ENCODE data around the gene TAS2R7. TPM values are rescaled to one million over a fixed set of nuclear protein-coding genes. Genes with fewer than 3 reads are reported as not detected.

Gene TAS2R7
- total RNA-seq, 1 experiment from 2014 or later, result not detected

Small RNA genes lying within 50 kb of the gene (small RNA-seq; reads per million reads assigned to genes)
- not detected for gene PRR4

Other genes starting within 250 kb of the TAS2R7 start
- gene MAGOHB, start 189.0 kb downstream of the TAS2R7 start, total RNA-seq (2014; rRNA removed; shearing (Covaris generic)), result 34.0 and 41.7 TPM in 2 replicates
- 7.4 and 12.8 TPM in 2 replicates for gene STYK1, start 128.6 kb downstream of the TAS2R7 start, total RNA-seq (2014; rRNA removed; shearing (Covaris generic))
- gene YBX3, start 79.3 kb downstream of the TAS2R7 start, total RNA-seq (2014; rRNA removed; shearing (Covaris generic)), result 195 and 214 TPM in 2 replicates
- gene TAS2R8, start 4.7 kb upstream of the TAS2R7 start, total RNA-seq (2014; rRNA removed; shearing (Covaris generic)), result not detected in 2 replicates
- gene TAS2R9, start 7.5 kb upstream of the TAS2R7 start, total RNA-seq (2014; rRNA removed; shearing (Covaris generic)), result 0.56 TPM in 1 of 2 replicates, not detected in the other
- gene TAS2R10, start 23.7 kb upstream of the TAS2R7 start, total RNA-seq (2014; rRNA removed; shearing (Covaris generic)), result 0.21 and 0.36 TPM in 2 replicates
- 0.13 and 0.28 TPM in 2 replicates for gene PRR4, start 46.8 kb upstream of the TAS2R7 start, total RNA-seq (2014; rRNA removed; shearing (Covaris generic))
- 13.8 and 17.4 TPM in 2 replicates for gene PRH1, start 81.6 kb upstream of the TAS2R7 start, total RNA-seq (2014; rRNA removed; shearing (Covaris generic))
- gene TAS2R13, start 106.9 kb upstream of the TAS2R7 start, total RNA-seq (2014; rRNA removed; shearing (Covaris generic)), result 0.16 and 0.46 TPM in 2 replicates
- not detected in 2 replicates for gene PRH2, start 126.6 kb upstream of the TAS2R7 start, total RNA-seq (2014; rRNA removed; shearing (Covaris generic))
- gene TAS2R14, start 136.6 kb upstream of the TAS2R7 start, total RNA-seq (2014; rRNA removed; shearing (Covaris generic)), result 1.4 and 1.8 TPM in 2 replicates
- gene TAS2R50, start 184.3 kb upstream of the TAS2R7 start, total RNA-seq (2014; rRNA removed; shearing (Covaris generic)), result 0.26 and 0.99 TPM in 2 replicates
- 0.79 and 0.86 TPM in 2 replicates for gene TAS2R20, start 195.7 kb upstream of the TAS2R7 start, total RNA-seq (2014; rRNA removed; shearing (Covaris generic))
- gene TAS2R19, start 220.0 kb upstream of the TAS2R7 start, total RNA-seq (2014; rRNA removed; shearing (Covaris generic)), result 1.6 and 3.3 TPM in 2 replicates
- 1.3 and 2.3 TPM in 2 replicates for gene TAS2R31, start 228.8 kb upstream of the TAS2R7 start, total RNA-seq (2014; rRNA removed; shearing (Covaris generic))